Liver (tissue), 9 donors: Measurements from ENCODE around the gene SIRPA. TPM values are rescaled to one million over a fixed set of nuclear protein-coding genes. Genes with fewer than 3 reads are reported as not detected.

Experiments used
- DNase-seq: peaks from one replicate; pipeline ENCODE4 v3.0.0-alpha.2; 2017; ENCODE audit warnings: low spot score
- H3K27ac ChIP-seq, 2 donors: one replicate each; pipeline ENCODE4 v1.7.0; 2013; ENCODE audit warnings: inconsistent platforms in 2 of 2, low read length in 2 of 2, control low read depth in 1 of 2, low read depth in 1 of 2, mild to moderate bottlenecking in 1 of 2
- H3K27me3 ChIP-seq, 4 donors: one replicate each; pipeline versions ENCODE4 v1.6.1 to v1.7.0; 2013; ENCODE audit warnings: low read length in 3 of 4, inconsistent platforms in 1 of 4, mild to moderate bottlenecking in 1 of 4, moderate library complexity in 1 of 4; ENCODE audit not compliant: control insufficient read depth in 4 of 4, insufficient read depth in 4 of 4
- H3K36me3 ChIP-seq, 4 donors: one replicate each; pipeline versions ENCODE4 v1.6.1 to v1.7.0; 2013; ENCODE audit warnings: low read length in 3 of 4, mild to moderate bottlenecking in 3 of 4, low read depth in 1 of 4, moderate library complexity in 1 of 4; ENCODE audit not compliant: control insufficient read depth in 4 of 4, insufficient read depth in 3 of 4
- H3K4me1 ChIP-seq, 4 donors: one replicate each; pipeline versions ENCODE4 v1.6.1 to v1.7.0; 2013; ENCODE audit warnings: low read length in 3 of 4, mild to moderate bottlenecking in 3 of 4, moderate library complexity in 1 of 4; ENCODE audit not compliant: control insufficient read depth in 4 of 4, insufficient read depth in 4 of 4
- H3K4me3 ChIP-seq, 3 donors: one replicate each; pipeline versions ENCODE4 v1.6.1 to v1.7.0; 2013; ENCODE audit warnings: low read length in 3 of 3, control low read depth in 1 of 3, low read depth in 1 of 3, mild to moderate bottlenecking in 1 of 3
- H3K9ac ChIP-seq, 2 donors: one replicate each; pipeline ENCODE4 v1.7.0; 2013; ENCODE audit warnings: low read length in 2 of 2, mild to moderate bottlenecking in 2 of 2, moderate library complexity in 2 of 2, control low read depth in 1 of 2, low read depth in 1 of 2
- H3K9me3 ChIP-seq, 4 donors: one replicate each; pipeline versions ENCODE4 v1.6.1 to v1.7.0; 2013; ENCODE audit warnings: low read length in 3 of 4; ENCODE audit not compliant: control insufficient read depth in 4 of 4
- ATF3 ChIP-seq: IDR thresholded peaks from 2 replicates; pipeline ENCODE4 v1.6.1; 2016; ENCODE audit warnings: antibody characterized with exemption
- EGR1 ChIP-seq, 2 donors: IDR thresholded peaks; 2 replicates each; pipeline ENCODE4 v1.6.1; 2016 to 2018; ENCODE audit warnings: antibody characterized with exemption in 2 of 2, low read depth in 2 of 2
- FOXA1 ChIP-seq: IDR thresholded peaks from 2 replicates; pipeline ENCODE4 v1.6.1; 2016; ENCODE audit warnings: antibody characterized with exemption
- FOXA2 ChIP-seq: IDR thresholded peaks from 2 replicates; pipeline ENCODE4 v1.6.1; 2016; ENCODE audit warnings: antibody characterized with exemption
- GABPA ChIP-seq, 2 donors: IDR thresholded peaks in 1 of 2; conservative IDR thresholded peaks in 1 of 2; 2 replicates each; pipeline ENCODE4 v1.6.1; 2016; ENCODE audit warnings: antibody characterized with exemption in 2 of 2, mild to moderate bottlenecking in 1 of 2, moderate library complexity in 1 of 2
- HNF4A ChIP-seq, 2 donors: conservative IDR thresholded peaks; 2 replicates each; pipeline ENCODE4 v1.6.1; 2016; ENCODE audit warnings: antibody characterized with exemption in 2 of 2, mild to moderate bottlenecking in 2 of 2
- HNF4G ChIP-seq: IDR thresholded peaks from 2 replicates; pipeline ENCODE4 v1.6.1; 2016; ENCODE audit warnings: antibody characterized with exemption
- JUND ChIP-seq, 2 donors: IDR thresholded peaks; 2 replicates each; pipeline ENCODE4 v1.6.1; 2016; ENCODE audit warnings: antibody characterized with exemption in 2 of 2
- NR2F2 ChIP-seq: IDR thresholded peaks from 2 replicates; pipeline ENCODE4 v1.6.1; 2016; ENCODE audit warnings: antibody characterized with exemption
- RAD21 ChIP-seq, 2 donors: IDR thresholded peaks; 2 replicates each; pipeline ENCODE4 v1.6.1; 2016; ENCODE audit warnings: antibody characterized with exemption in 2 of 2, mild to moderate bottlenecking in 2 of 2
- RXRA ChIP-seq, 2 donors: IDR thresholded peaks; 2 replicates each; pipeline ENCODE4 v1.6.1; 2017 to 2018; ENCODE audit warnings: antibody characterized with exemption in 2 of 2, mild to moderate bottlenecking in 1 of 2
- SP1 ChIP-seq: IDR thresholded peaks from 2 replicates; pipeline ENCODE4 v1.6.1; 2018; ENCODE audit warnings: antibody characterized with exemption, mild to moderate bottlenecking
- TAF1 ChIP-seq: conservative IDR thresholded peaks from 2 replicates; pipeline ENCODE4 v1.6.1; 2016; ENCODE audit warnings: antibody characterized with exemption, mild to moderate bottlenecking
- YY1 ChIP-seq: IDR thresholded peaks from 2 replicates; pipeline ENCODE4 v1.6.1; 2016; ENCODE audit warnings: antibody characterized with exemption, mild to moderate bottlenecking
- WGBS: extraction: QIAGEN DNeasy Blood & Tissue Kit; methylation state at CpG from one replicate; pipeline ENCODE4 v1.1.7; 2013; 5-methylcytosine and 5-hydroxymethylcytosine counted together
- polyA plus RNA-seq, 2 donors: library from polyadenylated mRNA; stranded (reverse) in 1 of 2; unstranded in 1 of 2; fragments of 200-250 nt in 1 of 2; fragments of >200 nt in 1 of 2; fragmentation: Nextera tagmentation in 1 of 2; extraction: Ambion mirVana in 1 of 2; gene quantifications; one replicate each; pipeline versions ENCODE4 v1.2.1 to v1.2.3, GENCODE V29; 2013 to 2015
- total RNA-seq, 2 donors: library from RNA; depleted of rRNA; stranded (reverse); fragments of >200 nt; gene quantifications; one replicate each; pipeline ENCODE4 v1.2.3, GENCODE V29; 2014
- TF ChIP-seq, protein P1 (sequence below): fragments of 150-350 bp; IDR thresholded peaks from 2 replicates; pipeline ENCODE4 v1.5.1; 2017; ENCODE audit warnings: improper control_type of control experiment, low read depth, low read length; ENCODE audit not compliant: missing input control
- TF ChIP-seq, protein P2 (sequence below): IDR thresholded peaks from 2 replicates; pipeline ENCODE4 v1.6.1; 2016; ENCODE audit warnings: antibody characterized with exemption
- TF ChIP-seq, protein P3 (sequence below): IDR thresholded peaks from 2 replicates; pipeline ENCODE4 v1.6.1; 2016; ENCODE audit warnings: antibody characterized with exemption
- donor health status: healthy.
- donor health status: healthy.
- donor health status: healthy.
- donor health status: healthy.
- donor health status: healthy.

SIRPA gene
- total and polyA plus RNA-seq, 4 donors, result 5.4 to 47.5 (median 23.2) TPM

DNA sequence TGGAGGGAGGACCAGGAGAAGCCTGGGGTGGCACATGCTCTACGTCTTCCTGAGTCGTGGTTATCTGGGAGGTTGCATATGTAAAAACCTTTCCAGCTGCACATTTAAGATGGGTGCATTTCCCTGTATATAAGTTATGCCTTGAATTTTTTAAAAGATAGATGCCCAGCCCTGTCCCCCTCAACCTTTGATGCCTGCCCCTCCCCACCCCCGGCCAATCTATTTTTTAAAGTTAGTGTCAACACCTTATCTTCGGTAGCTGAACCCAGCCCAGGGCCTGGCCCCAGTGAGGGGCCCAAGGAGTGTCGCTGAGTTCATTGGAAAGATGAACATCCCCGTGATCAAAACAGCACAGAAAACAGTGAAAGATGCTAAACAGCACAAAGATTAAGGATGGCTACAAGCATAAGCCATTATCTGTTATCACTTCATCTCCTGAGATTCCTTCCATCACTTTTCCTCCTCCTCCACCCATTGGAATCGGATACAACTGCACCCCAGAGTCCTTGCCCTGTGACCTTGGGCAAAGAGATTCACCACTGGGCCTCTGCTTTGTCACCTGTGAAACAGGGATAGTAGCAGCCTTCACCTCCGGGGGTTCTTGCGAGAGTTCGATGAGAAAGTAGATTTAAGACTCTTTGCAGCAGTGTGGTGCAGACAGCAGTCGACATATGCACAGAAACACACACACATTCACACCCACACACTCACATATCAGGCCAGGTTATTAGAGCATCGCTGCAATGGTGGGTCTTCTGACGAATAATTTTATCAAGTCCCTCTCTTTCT, 47.5 kb downstream of the SIRPA start:
- no peaks in the 10 kb centered on the region for H3K9me3 ChIP-seq
- 88% methylated on average over 13 of the region's 13 CpGs for WGBS
- no peaks in the 10 kb centered on the region for H3K27me3 ChIP-seq

GRCh38 chr20:1943275-1944002, 48.2 kb downstream of the SIRPA start:
- DNase-seq, result no peak
- no peaks in the 10 kb centered on the region for H3K27me3 ChIP-seq

More for the DNA sequence above, 47.5 kb downstream of the SIRPA start:
- Histone ChIP-seq H3K27ac (no peak overlapping the region), H3K4me3 (no peak overlapping the region), H3K4me1 (peaks cover 30 to 83% (median 75%) of the 10 kb centered on the region in 4 donors), H3K36me3 (no peaks in the 10 kb centered on the region), H3K9ac (no peak overlapping the region)
- DNase-seq, result no peak
- no peak for TF ChIP-seq TAF1
- TF ChIP-seq, protein P1, sequence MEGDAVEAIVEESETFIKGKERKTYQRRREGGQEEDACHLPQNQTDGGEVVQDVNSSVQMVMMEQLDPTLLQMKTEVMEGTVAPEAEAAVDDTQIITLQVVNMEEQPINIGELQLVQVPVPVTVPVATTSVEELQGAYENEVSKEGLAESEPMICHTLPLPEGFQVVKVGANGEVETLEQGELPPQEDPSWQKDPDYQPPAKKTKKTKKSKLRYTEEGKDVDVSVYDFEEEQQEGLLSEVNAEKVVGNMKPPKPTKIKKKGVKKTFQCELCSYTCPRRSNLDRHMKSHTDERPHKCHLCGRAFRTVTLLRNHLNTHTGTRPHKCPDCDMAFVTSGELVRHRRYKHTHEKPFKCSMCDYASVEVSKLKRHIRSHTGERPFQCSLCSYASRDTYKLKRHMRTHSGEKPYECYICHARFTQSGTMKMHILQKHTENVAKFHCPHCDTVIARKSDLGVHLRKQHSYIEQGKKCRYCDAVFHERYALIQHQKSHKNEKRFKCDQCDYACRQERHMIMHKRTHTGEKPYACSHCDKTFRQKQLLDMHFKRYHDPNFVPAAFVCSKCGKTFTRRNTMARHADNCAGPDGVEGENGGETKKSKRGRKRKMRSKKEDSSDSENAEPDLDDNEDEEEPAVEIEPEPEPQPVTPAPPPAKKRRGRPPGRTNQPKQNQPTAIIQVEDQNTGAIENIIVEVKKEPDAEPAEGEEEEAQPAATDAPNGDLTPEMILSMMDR, result no peak
- no peak for TF ChIP-seq EGR1 (IDR thresholded peaks at IDR 0.05; ENCODE audit: low read depth in 2 of 2)
- no peak for TF ChIP-seq HNF4A (conservative IDR thresholded peaks at IDR 0.05)

DNA sequence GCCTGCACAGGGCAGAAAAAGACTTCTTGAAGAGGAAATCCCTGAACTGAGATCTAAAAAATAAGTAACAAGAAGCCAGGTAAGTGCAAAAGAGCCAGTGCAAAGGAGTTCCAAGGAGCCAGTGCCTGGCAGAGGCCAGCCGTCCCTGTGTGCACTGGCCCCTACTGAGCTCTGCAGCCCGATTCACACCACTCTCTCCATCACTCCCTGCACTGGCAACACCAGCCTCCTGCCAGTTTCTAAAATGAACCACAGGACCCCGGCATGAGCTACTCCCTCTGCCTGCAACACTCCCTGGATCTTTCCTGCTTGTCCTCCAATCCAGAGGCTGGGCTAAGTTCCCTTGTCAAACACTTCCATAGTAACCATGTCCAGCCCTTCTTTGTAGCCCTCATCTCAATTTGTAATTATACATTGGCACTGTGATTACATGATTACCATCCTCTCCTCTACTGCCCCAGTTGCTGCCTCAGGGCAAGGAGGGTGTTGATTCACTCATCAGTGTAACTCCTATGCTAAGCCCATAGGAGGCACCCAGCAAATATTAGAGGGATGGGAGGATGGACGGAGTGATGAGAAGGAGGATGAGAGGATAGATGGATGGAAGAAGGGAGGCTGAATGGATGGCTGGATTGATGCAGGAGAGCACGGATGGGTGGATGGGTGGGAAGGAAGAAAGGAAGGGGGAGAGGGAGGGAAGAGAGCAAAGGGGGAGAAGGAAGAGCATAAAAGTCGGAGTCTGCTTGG, 49.3 kb downstream of the SIRPA start:
- Histone ChIP-seq H3K27ac (peak overlapping the region; percentile 90 to 98), H3K27me3 (no peaks in the 10 kb centered on the region), H3K9ac (peak overlapping the region in 1 of 2 donors; percentile 11), H3K4me3 (no peak overlapping the region), H3K36me3 (no peaks in the 10 kb centered on the region), H3K4me1 (peaks cover 21 to 66% (median 60%) of the 10 kb centered on the region in 4 donors), H3K9me3 (no peaks in the 10 kb centered on the region)
- no peak for DNase-seq
- WGBS, result 64% methylated on average over 6 of the region's 6 CpGs
- no peak for TF ChIP-seq YY1
- no peak for TF ChIP-seq JUND (IDR thresholded peaks at IDR 0.05)
- no peak for TF ChIP-seq SP1
- TF ChIP-seq TAF1, result no peak
- no peak for TF ChIP-seq RXRA (IDR thresholded peaks at IDR 0.05)
- TF ChIP-seq NR2F2, result no peak
- TF ChIP-seq EGR1 (IDR thresholded peaks at IDR 0.05; ENCODE audit: low read depth in 2 of 2), result no peak
- TF ChIP-seq HNF4G, result no peak
- TF ChIP-seq, protein P2, sequence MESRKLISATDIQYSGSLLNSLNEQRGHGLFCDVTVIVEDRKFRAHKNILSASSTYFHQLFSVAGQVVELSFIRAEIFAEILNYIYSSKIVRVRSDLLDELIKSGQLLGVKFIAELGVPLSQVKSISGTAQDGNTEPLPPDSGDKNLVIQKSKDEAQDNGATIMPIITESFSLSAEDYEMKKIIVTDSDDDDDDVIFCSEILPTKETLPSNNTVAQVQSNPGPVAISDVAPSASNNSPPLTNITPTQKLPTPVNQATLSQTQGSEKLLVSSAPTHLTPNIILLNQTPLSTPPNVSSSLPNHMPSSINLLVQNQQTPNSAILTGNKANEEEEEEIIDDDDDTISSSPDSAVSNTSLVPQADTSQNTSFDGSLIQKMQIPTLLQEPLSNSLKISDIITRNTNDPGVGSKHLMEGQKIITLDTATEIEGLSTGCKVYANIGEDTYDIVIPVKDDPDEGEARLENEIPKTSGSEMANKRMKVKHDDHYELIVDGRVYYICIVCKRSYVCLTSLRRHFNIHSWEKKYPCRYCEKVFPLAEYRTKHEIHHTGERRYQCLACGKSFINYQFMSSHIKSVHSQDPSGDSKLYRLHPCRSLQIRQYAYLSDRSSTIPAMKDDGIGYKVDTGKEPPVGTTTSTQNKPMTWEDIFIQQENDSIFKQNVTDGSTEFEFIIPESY, result no peak
- TF ChIP-seq, protein P3, sequence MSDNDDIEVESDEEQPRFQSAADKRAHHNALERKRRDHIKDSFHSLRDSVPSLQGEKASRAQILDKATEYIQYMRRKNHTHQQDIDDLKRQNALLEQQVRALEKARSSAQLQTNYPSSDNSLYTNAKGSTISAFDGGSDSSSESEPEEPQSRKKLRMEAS, result no peak
- TF ChIP-seq FOXA2, result no peak
- TF ChIP-seq FOXA1, result no peak
- no peak for TF ChIP-seq ATF3
- no peak for TF ChIP-seq GABPA (IDR thresholded peaks at IDR 0.05 in 1 of 2, conservative IDR thresholded peaks at IDR 0.05 in 1 of 2)
- no peak for TF ChIP-seq RAD21 (IDR thresholded peaks at IDR 0.05)
- no peak for TF ChIP-seq HNF4A (conservative IDR thresholded peaks at IDR 0.05)
- TF ChIP-seq, protein P1, result no peak

More at GRCh38 chr20:1943275-1944002, 48.2 kb downstream of the SIRPA start:
- TF ChIP-seq RXRA (IDR thresholded peaks at IDR 0.05), result peak; percentile 54
- peak; percentile 76 to 85 for TF ChIP-seq HNF4A (conservative IDR thresholded peaks at IDR 0.05)
- TF ChIP-seq SP1, result peak; percentile 54
- peak; percentile 44 for TF ChIP-seq HNF4G
- no peak for TF ChIP-seq FOXA1
- Histone ChIP-seq H3K9me3 (no peaks in the 10 kb centered on the region), H3K4me3 (no peak overlapping the region), H3K9ac (no peak overlapping the region), H3K36me3 (no peaks in the 10 kb centered on the region), H3K4me1 (peaks cover 24 to 77% (median 69%) of the 10 kb centered on the region in 4 donors), H3K27ac (peak overlapping the region in 1 of 2 donors; percentile 98)
- WGBS, result 86% methylated on average over 8 of the region's 8 CpGs
